K562 (cell line): Measurements from ENCODE around the gene EPS8.

Experiments
- EHMT2 ChIP-seq: fragments of 450-650 bp; IDR thresholded peaks from 2 replicates; pipeline ENCODE4 v1.6.1; 2018; ENCODE audit warnings: antibody characterized with exemption
- USF2 ChIP-seq: sonication (generic); formaldehyde crosslinking; IDR thresholded peaks from 2 replicates; pipeline ENCODE4 v1.5.0; 2020; ENCODE audit warnings: missing genetic modification reagents

- TF ChIP-seq EHMT2 (no peak), USF2 (no peak)
These were observed 11.1 kb upstream of the EPS8 start for GRCh38 chr12:15800278-15800677.
